NCI-H460 (cell line): ENCODE data around the gene ANTKMT. TPM values are rescaled to one million over a fixed set of nuclear protein-coding genes. Genes with fewer than 3 reads are reported as not detected.

ENCODE experiments used
- DNase-seq: peaks from one replicate; pipeline ENCODE4 v3.0.0-alpha.2; 2016; ENCODE audit warnings: low read depth; ENCODE audit errors: extremely low read depth
- total RNA-seq: library from RNA; depleted of rRNA; stranded (reverse); fragments of >200 nt; shearing (Covaris generic); gene quantifications from 2 replicates; pipeline ENCODE4 v1.2.3, GENCODE V29; 2014

Gene ANTKMT
- total RNA-seq, 1 experiment from 2014 or later = 22.9 TPM

DNA sequence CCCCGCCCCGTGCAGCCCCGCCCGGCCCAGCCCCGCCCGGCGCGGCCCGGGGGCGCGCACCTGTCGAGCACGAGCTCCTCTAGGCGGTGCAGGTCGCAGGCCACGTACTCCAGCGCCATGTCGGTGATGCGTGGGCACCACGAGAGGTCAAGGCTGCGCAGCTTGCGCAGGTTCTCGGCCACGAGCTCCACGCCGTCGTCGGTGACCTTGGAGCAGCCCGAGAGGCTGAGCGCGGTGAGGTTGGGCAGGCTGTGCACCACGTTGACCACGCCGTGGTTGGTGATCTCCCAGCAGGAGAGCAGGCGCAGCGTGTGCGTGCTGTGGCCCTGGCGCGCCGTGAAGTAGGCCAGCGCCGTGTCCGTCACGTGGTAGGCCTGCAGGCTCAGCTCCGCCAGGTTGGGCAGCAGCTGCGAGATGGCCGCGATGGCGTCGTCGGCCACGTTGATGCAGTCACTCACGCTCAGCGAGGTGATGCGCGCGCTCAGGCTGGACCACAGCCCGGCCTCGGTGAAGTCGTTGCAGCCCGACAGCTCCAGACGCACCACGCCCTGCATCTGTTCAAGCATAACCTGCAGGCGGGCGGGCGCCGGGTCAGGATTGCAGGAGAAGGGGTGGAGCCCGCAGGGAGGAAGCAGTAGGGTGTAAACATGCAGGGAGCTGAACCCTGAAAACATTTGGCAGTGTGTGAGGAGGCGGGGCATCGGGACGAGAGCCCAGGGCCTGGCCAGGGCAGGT, 25.4 kb upstream of the ANTKMT start:
- no peak for DNase-seq

DNA sequence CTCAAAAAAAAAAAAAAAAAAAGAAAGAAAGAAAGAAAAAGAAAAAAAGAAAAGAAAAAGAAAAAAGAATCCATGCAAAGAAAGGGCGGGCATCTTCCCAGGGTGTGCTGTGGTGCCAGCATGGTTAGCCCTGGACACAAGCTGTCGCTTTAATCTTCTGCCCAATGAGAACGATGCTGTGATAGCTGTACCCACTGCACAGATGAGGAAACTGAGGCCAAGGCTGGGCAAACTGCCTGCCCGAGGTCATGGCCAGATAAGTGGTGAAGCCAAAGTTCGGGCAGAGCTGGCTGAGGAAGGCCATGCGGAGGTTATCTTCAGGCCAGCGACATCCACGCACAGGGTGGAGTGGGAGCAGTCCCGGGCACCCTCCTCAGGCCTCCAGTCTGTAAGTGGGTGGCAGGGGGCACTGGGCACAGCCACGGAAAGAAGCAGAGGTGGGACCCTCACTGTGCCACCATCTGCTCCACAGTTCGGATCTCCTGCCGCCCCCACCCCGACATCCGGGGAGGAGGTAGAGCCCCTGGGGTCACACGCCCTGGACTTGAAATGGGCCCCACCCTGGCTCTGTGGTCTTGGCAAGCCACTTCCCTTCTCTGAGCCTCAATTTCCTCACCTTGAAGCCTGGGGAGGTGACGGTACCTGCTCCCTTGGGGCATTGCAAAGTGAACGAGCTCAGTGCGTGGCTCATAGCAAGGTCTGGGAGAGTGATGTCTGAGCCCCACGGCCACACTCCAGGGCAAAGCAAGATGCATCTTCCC, 21.9 kb upstream of the ANTKMT start:
- DNase-seq = no peak

DNA sequence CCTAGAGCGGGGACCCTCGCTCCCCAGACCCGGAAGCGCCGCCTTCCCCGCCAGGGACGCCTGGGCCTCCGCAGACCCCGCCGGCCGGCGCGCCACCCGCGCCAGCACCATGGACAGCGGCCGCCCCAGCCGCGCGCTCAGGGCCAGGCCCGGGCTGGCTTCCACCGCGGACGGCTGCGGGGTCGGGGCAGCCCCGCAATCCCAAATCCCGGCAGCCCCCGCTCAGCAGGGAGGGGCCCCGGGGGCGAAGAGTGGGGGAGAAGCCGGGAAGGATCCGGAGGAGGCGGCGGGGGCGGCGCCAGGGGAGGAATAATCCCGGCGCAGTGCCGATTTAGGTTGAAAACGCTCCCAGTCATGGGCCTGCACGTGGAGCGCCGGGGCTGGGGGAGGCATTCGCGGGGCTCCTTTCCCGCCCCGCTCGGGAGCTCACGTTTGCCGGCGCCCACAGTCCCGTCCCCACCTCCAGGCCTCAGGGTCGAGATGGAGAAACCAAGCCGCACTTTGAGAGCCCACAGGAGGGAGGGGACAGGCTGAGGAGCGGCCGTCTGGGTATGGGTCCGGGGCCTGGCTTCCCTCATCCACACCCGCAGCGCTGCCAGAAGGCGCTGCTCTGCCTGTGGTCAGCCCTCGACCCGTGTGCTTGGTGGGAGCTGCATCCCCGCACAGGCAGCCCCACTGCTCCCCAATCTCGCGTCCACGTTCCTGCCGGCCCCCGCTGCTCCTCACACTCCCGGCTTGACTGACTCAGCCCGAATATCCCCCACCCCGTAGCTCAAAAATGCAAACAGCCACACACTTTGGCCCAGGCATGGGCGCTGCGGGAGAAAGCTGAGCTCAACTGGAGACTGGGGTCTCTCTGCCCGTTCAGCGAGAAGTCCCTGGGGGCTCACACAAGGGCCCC, 20.0 kb upstream of the ANTKMT start:
- DNase-seq = no peak

DNA sequence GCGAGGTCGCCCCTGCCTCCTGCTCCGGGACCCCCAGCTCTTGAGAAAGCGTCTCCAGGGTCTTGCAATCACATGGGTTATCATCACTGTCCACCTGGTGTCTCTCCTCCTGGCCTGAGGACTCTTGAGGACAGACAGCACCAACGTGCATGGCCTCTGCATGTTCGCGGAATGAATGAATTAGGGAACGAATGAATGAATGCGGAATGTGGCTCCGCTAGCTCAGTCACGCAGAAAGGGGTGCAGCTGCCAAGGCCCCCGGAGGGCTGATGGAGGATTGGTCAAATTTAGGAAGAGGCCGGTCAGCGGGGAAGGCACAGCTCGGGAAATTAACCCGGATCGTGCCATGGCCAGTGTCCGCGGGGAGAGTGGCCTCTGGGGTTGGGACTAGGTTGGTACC, 18.6 kb upstream of the ANTKMT start:
- no peak for DNase-seq

DNA sequence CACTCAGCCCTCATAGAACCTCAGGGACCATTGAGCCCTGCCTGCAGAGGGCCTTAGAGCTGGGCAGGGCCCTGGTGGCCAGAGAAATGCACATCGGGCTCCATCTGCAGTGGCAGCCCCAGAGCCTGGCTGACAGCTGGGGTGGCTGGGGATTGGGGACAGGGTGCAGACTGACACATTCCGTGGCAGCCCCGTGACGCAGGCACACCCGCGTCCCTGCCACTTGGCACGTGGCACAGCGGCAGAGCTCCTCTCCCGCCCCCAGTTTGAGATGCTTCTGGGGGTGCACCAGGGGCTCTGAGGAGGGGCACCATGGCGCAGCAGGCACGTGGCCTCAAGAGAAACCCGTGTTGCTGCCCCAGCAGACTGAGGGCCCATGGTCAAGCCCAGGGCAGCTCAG, 17.5 kb upstream of the ANTKMT start:
- DNase-seq = no peak

DNA sequence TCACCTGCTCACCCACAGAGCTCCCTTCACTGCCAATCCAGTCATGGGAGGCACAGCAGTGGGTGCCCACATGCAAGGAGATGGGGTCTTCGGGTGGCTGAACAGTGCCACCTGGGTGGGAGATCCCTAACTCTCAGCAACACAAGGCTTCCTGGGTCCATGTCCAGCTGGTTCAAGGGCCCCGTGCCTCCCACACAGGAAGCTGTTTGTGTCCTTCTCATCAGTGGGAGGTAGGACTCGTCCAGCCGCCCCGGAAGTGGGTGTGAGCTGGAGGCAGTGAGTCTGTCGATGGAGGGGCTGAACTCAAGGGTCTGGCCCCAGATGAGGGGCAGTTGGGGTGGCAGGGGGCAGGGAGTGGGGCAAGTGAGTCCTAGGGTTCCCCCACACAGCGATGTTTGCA, 16.9 kb upstream of the ANTKMT start:
- DNase-seq = no peak

DNA sequence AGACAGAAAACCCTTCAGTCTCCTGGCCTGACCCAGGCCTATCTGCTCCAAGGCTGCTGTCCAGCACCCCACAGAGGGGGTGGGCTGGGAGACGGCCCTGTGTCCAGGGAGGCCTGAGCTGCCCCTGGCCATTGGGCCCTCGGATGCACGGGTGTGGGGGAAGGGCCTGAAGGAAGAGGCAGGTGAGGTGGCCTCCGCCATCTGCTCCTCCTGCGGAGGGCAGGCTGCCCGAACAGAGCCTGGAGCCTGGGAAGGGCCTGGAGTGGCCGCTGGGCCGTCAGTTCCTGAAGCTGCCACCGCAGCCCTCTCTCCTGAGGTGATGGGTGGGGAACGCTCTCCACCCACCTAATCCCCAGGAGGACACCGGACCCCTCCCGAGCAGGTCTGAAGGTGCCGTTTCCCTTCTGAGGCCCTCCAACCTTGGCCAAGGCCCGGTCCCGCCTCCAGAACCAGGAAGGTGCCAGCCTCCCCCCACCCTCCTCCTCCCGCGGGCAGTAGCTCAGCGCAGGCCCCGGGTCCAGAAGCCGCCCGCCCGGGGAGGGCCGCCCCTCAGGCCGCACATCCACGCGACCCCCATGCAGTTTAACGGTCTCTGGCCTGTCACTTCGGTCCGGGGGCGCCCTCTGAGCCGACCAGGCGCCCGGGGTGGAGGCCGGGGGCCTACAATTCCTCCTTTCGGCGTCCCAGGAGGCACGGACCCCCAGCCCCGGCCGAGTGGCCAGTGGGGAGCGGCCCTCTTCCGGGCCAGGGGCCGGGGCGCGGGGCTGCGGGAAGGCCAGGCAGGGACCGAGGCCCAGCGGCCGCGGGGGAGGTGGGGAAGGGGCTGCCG, 16.2 kb upstream of the ANTKMT start:
- DNase-seq = no peak

DNA sequence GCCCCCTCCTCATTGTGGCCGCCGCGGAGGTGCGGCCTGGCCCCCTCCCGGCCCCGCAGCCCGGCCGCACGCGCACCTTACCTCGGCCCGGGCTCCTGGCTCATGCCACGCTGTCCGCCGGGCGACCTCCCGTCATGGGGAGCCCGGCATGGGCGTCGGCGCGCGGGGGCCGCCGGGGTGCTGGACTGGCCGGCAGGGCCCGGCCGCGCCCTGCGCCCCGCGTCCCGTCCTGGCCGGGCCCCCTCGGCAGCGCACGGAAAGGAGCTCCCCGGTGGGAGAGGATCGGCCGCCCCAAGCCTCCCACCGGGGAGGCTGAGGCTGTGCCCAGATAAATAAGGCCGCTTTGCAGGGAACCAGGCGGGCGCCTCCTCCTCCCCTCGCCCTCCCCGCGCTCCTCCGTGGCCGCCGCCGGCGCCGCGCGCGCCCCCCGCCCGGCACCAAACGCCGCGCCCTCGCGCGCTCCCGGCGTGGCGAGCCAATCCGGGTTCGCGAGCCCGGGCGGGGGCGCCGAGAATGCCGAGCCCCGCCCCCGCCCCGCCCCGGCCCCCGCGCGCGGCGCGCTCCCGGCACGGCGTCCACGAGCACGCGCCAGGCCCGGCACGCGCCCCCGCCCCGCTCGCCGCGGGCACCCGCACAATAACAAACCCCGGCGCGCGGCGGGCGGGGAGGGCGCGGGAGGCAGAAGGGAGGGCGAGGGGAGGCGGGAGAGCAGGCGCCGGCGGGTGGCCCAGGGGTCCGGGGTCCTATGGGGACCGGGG, 15.3 kb upstream of the ANTKMT start, which contains the start of gene FBXL16:
TSS of gene FBXL16 (minus strand) at position 371 of the 758 bp plus-strand sequence. CDS start 8,396 bp downstream, outside the sequence.
- no peak for DNase-seq

DNA sequence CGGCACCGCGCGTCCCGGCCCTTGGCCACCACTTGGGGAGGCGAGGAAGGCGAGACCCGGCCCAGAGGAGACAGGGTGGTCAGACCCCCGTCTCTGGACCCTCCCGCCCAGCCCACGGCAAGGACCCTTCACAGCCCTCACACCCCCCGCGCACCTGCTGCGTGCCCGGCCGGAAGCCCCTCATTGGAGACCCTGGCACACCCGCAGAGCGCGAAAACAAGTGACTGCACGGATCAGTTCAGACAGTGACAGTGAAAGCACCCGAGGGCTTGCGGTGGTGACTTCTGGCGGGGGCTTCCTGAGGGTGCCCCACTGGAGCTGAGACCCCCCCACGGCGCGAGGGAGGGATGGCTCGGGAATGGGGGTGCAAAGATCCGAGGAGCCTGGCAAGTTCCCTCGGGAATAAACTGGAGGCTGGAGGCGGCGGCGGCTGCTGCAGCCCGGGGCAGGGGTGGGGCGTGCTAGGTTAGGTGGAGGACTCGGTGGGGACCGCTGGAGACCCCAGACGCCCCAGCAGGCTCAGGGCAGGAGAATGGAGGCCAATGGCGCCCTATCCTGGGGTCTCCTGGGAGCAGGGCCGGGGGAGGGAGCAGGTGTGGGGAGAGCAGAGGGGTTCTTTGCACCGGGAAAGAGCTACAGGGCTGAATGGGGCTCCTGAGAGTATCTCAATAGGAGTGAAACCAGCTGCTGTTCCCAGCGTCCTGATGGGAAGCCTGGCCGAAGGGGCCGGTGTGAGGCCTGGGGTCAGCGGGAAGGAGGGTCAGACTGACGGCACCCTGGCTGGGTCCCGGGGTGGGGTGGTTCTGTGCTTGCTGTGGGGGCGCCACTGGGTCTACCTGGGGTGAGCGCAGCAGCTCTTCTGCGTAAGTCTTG, 14.5 kb upstream of the ANTKMT start:
- no peak for DNase-seq

DNA sequence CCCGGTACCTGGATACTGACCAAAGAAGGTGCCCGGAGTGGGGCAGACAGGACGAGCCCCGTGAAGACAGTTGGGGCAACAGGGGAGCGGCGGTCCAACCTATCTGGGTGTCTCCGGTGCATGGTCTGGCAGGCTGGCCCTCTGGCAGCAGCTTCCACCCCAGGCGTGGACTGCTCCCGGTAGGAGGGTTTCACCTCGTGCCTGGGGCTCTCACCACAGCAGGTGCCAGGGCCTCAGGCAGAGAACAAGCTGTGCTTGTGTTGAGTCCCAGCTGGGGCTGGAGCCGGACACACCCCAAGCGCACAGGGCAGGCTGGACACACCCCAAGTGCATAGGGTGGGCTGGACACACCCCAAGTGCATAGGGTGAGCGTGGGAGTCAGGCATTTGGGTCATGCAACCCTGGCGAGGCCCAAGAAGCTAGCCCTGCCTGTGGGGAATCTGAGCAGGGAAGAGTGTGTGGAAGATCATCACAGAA, 13.8 kb upstream of the ANTKMT start:
- DNase-seq = no peak

DNA sequence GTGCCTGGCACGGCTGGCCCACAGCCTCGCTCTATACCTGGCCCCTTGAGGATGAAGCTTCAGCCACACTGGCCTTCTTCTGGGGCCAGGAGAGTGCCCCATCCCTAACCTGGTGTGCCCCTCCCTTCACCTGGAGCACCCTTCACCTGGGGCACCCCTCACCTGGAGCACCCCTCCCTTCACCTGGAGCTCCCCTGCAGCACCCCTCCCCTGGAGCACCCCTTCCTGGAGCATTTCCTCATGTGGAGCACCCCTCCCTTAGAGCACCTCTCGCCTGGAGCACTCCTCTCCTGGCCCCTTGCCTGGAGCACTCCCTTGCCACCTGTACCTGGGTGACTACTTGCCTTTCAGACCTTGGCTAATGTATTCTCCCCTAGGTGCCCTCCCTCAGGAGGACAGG, 12.9 kb upstream of the ANTKMT start:
- DNase-seq = no peak

DNA sequence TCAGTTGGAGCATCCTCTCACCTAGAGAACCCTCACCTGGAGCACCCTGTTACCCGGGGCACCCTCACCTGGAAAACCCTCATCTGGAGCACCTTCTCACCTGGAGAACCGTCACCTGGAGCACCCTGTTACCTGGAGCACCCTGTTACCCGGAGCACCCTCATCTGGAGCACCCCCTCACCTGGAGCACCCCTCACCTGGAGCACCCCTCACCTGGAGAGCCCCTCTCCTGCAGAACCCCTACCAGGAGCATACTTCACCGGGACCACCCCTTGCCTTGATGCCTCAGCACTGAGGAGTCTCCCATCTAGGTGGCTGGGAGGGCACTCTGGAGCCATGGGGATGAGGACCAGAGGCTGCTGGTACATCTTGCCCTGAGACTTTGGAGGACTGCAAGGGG, 12.0 kb upstream of the ANTKMT start:
- no peak for DNase-seq

DNA sequence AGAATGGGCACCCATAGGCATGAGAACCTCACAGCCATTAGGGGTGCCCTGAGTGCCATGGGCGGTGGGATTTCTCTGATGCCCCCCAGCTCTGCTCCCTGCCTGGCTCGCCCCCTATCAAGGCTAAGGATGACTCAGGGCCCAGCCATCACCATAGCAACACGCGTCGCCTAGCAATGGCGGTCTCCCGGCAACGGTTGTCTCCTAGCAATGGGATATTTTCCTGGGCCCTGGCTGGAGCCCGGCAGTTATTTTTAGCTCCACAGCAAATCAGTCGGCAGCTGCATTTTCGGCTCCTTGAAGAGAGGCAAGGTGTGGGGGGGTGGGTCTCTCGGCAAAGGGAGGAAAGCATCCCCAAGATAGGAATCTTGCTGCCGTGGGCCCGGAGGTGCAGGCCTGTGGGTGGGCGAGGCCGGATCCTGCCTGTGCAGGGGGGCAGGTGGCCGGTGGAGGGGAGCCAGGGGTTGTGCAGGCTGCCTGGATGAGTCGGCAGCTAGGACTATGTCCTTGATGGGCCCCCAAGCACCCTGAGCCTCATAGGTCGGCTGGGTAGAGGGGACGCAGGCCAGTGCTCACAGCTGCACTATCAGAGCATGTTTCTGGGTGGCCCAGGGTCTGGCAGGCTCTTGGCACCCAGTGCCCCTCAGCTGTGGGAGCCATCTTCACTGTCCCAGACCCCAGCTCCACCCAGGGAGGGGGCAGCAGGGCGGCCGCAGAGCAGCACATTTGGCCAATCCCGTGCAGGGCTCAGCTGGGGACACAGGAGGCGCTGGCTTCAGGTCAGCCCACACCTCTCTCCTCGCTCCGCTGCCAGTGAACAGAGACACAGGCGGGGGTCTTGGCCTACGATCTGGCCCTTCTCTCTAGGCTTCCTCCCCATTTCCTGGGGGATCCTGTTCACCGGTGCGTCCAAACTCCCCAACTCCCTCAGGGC, 11.1 kb upstream of the ANTKMT start:
- DNase-seq = peak; percentile 40

DNA sequence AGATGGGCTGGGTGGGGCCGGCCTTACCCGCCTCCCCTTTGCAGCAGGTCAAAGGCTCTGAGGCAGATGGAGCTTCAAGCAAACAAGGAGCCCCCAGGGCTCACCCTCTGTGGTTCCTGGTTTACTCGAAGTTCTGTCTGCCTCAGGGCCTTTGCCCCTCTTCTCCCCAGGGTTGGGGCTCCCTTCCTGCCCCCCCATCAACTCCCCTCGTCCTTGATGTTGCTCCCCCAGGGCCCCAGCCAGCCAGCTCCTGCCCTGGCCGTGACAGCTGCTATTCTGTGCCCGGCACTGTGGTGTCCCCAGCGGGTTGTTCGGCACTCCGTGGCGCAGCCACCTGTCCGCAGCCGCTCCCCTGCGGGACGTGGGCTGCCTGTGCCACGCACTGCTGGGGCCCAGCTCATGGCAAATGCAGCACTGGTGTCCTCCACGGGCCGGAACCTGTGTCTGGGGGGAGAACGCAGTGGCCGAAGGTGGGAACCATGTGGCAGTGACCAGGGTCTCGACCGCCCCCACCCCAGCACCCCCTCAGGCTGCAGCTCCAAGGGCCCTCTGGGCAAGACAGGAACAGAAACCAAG, 10.4 kb upstream of the ANTKMT start:
- no peak for DNase-seq

DNA sequence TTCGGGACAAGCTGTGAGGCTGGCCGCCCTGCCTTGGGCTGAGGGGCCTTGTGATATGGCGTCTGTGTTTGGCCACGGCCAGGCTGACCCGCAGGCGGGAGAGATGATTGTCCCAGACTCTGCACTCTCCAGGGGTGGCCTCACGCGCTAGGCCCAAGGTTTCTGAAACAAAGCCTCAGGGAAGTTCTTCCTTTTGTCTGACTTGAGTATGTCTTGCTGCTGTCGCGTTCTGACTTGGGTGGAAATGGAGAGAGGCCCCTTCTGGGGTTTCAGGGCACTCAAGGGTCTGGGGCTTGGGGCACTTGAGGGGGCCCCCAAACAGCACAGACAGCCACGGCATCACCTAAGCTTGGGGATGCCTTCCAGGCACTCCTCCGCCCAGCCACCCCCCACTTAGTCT, 9.9 kb upstream of the ANTKMT start:
- DNase-seq = no peak

DNA sequence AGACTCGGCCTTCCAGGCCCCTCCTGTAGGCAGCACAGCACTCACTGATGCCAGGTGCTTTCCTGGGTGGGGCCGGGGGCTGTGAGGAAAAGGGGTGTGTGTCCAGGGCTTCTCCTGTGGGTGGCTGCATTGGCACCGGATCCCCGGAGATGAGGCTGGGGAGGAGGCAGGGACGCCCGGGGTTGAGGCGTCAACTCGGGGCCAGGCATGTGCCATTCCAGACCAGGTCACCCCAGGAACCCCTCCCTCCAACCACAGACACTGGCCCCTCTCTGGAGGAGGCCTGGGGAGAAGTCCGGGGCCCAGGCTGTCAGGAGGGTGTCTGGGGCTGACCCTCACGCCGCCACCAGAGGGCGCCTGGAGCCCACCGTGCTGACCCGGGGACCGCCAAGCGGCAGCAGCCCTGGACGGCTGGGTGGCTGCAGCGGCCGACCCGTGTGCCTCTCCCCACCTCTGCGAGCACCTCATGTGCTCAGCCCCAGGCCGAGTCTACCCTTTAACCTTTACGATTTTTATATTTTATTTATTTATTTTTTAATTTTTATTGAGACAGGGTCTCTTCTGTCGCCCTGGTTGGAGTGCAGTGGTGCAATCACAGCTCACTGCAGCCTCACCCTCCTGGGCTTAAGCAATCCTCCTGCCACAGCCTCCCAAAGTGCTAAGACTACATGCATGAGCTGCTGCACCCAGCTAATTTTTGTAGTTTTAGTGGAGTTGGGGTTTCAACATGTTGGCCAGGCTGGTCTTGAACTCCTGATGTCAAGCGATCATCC, 9.2 kb upstream of the ANTKMT start:
- peak; percentile 65 for DNase-seq
